ENCODE results near the gene SLF2. TPM values are rescaled to one million over a fixed set of nuclear protein-coding genes. Genes with fewer than 3 reads are reported as not detected.
A peak's percentile ranks its signal among the peaks of the same experiment; 100 is the strongest.
"Not testable (repeated sequence)": the region's sequence is repeated elsewhere in the genome, so short reads cannot be mapped to it uniquely, and the experiment has no call there.

Gene SLF2
- total and polyA plus RNA-seq, 2 donors = 23.8 to 26.3 TPM

DNA sequence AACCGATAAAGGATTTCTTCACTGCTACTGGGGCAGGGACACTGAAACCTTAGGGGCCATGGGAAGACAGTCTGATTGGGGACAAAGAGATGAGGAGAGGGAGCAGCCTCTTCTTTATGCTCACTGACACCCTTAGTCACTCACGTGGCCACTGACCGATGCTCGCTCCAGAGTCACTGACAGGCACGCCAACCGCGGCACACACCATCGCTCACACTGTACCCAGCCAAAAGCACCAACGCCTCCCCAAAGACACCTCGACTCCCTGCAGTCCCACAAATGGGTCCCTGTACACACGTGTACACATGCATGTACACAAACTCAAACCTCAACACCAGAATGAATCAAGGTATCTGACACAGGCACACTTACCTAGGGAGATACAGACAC is 35.3 kb upstream of the SLF2 start:
- no peak for DNase-seq (ENCODE audit: low read depth in 6 of 9, low spot score in 9 of 9)
- H3K4me1 ChIP-seq (ENCODE audit: control insufficient read depth in 2 of 2, insufficient read depth in 2 of 2, low read length in 2 of 2) = peaks cover 41 to 77% of the 10 kb centered on the region in 2 donors
- WGBS = 97% methylated on average over 11 of the region's 11 CpGs
- H3K27me3 ChIP-seq (ENCODE audit: control insufficient read depth in 2 of 2, insufficient read depth in 1 of 2, low read length in 1 of 2) = peaks cover 0 to 5% of the 10 kb centered on the region in 2 donors
- peaks cover 0 to 6% of the 10 kb centered on the region in 2 donors for H3K9me3 ChIP-seq (ENCODE audit: control insufficient read depth in 2 of 2, insufficient read depth in 1 of 2, low read length in 1 of 2)
- no peak overlapping the region for H3K27ac ChIP-seq (ENCODE audit: low read depth in 1 of 2, low read length in 1 of 2)
- H3K36me3 ChIP-seq (ENCODE audit: control insufficient read depth in 2 of 2, insufficient read depth in 2 of 2, low read length in 1 of 2) = no peaks in the 10 kb centered on the region
- H3K4me3 ChIP-seq (ENCODE audit: low read length in 2 of 2) = no peak overlapping the region

DNA sequence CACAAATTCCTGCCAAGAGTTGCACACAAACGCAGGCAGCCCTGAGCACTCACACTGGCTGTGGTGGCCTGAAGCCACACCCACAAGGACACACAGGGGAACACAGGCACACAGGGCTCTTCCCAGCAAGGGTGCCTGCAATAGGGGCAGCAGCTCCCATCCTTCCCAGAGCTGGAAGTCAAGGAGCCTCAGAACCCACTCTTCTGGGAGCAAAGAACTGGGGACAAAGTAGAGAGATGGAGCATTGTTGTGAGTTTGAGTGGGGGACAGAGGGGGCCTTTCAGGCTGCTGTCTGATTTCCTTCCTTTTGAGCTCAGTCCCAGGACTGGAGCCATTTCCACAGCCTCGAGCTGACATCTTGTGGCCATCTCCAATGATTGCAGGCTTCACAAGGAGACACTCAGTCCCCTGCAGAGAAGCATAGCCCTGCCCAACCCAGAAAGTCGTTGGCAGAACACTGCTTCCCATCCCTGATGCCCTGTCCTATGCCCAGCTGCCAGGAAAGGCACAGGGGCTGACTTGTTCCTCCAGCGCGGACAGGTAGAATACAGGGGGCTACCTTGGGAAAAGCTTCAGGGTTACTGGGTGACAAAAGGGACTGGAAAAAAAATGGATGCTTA is 34.4 kb upstream of the SLF2 start:
- DNase-seq (ENCODE audit: low read depth in 6 of 9, low spot score in 9 of 9) = peak; percentile 62 to 92 (median 76)
- WGBS = 12% methylated on average over 5 of the region's 5 CpGs

GRCh38 chr10:100879741-100880360 is 32.9 kb upstream of the SLF2 start:
- DNase-seq (ENCODE audit: low read depth in 6 of 9, low spot score in 9 of 9) = no peak
- no peak overlapping the region for H3K27ac ChIP-seq (ENCODE audit: low read depth in 1 of 2, low read length in 1 of 2)
- 86% methylated on average over 9 of the region's 9 CpGs for WGBS
- no peaks in the 10 kb centered on the region for H3K36me3 ChIP-seq (ENCODE audit: control insufficient read depth in 2 of 2, insufficient read depth in 2 of 2, low read length in 1 of 2)
- H3K4me1 ChIP-seq (ENCODE audit: control insufficient read depth in 2 of 2, insufficient read depth in 2 of 2, low read length in 2 of 2) = peaks cover 42 to 87% of the 10 kb centered on the region in 2 donors
- peaks cover 0 to 6% of the 10 kb centered on the region in 2 donors for H3K9me3 ChIP-seq (ENCODE audit: control insufficient read depth in 2 of 2, insufficient read depth in 1 of 2, low read length in 1 of 2)
- H3K4me3 ChIP-seq (ENCODE audit: low read length in 2 of 2) = no peak overlapping the region
- peaks cover 0 to 3% of the 10 kb centered on the region in 2 donors for H3K27me3 ChIP-seq (ENCODE audit: control insufficient read depth in 2 of 2, insufficient read depth in 1 of 2, low read length in 1 of 2)

More for the DNA sequence above, 34.4 kb upstream of the SLF2 start:
- Histone ChIP-seq H3K9me3 (ENCODE audit: control insufficient read depth in 2 of 2, insufficient read depth in 1 of 2, low read length in 1 of 2) (peaks cover 0 to 6% of the 10 kb centered on the region in 2 donors), H3K27me3 (ENCODE audit: control insufficient read depth in 2 of 2, insufficient read depth in 1 of 2, low read length in 1 of 2) (peaks cover 0 to 4% of the 10 kb centered on the region in 2 donors), H3K4me1 (ENCODE audit: control insufficient read depth in 2 of 2, insufficient read depth in 2 of 2, low read length in 2 of 2) (peaks cover 42 to 87% of the 10 kb centered on the region in 2 donors), H3K27ac (ENCODE audit: low read depth in 1 of 2, low read length in 1 of 2) (peak overlapping the region in 1 of 2 donors; percentile 64), H3K36me3 (ENCODE audit: control insufficient read depth in 2 of 2, insufficient read depth in 2 of 2, low read length in 1 of 2) (no peaks in the 10 kb centered on the region), H3K4me3 (ENCODE audit: low read length in 2 of 2) (no peak overlapping the region)

DNA sequence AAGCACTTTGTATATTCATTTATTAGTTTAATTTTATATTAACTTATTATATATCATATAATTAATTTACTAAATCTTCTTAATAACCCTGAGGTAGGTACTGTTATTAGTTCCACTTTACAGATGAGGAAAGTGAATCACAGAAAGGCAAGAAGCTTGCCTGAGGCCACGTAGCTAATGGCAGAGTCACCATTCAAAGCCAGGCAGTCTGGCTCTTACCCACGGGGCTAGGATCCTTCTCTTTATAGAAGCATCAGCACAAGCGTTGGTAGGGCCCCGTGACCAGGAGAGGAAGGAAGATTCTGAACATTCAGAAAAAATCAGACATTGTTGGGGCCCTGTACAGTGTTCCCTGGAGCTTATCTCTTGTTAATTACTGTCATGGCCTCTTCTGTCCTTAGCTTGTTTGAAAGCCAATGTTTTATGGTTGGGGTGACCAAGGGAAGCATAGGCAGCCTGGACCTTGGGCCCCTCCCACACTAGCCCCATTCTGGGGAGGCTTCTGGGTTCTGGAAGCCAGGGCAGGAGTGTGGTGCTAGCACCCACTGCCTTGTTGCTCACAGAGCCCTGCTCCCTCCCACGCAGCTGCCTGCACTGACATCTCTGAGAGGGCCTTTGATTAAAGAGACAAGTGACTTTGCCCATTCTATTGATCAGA is 31.1 kb upstream of the SLF2 start:
- DNase-seq (ENCODE audit: low read depth in 6 of 9, low spot score in 9 of 9) = no peak
- 87% methylated on average over 5 of the region's 5 CpGs for WGBS
- peaks cover 0 to 3% of the 10 kb centered on the region in 2 donors for H3K27me3 ChIP-seq (ENCODE audit: control insufficient read depth in 2 of 2, insufficient read depth in 1 of 2, low read length in 1 of 2)
- no peak overlapping the region for H3K4me3 ChIP-seq (ENCODE audit: low read length in 2 of 2)
- H3K36me3 ChIP-seq (ENCODE audit: control insufficient read depth in 2 of 2, insufficient read depth in 2 of 2, low read length in 1 of 2) = no peaks in the 10 kb centered on the region
- H3K4me1 ChIP-seq (ENCODE audit: control insufficient read depth in 2 of 2, insufficient read depth in 2 of 2, low read length in 2 of 2) = peaks cover 25 to 80% of the 10 kb centered on the region in 2 donors
- peak overlapping the region; percentile 36 to 97 for H3K27ac ChIP-seq (ENCODE audit: low read depth in 1 of 2, low read length in 1 of 2)
- H3K9me3 ChIP-seq (ENCODE audit: control insufficient read depth in 2 of 2, insufficient read depth in 1 of 2, low read length in 1 of 2) = peaks cover 0 to 6% of the 10 kb centered on the region in 2 donors

DNA sequence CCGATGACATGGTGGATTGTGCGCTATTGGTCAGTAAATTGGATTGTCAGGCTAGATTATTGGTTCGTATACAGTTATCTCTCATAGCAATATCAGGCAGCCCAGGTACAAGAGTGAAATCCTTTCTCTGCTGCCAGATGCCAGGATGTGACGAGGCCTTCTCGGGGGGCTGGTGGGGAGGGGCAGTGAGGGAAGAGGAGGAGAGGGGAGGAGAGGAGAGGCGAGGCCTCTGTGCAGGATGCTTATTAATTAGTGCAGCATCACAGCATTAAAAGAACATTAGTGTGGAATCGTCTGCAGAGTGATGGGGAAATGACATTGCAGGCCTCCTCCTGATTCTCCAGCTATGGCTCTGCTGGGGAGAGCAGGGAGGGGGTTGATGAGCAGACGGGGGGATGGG is 30.5 kb upstream of the SLF2 start:
- DNase-seq (ENCODE audit: low read depth in 6 of 9, low spot score in 9 of 9) = peak in 5 of 9 donors; percentile 53 to 84 (median 60)
- H3K9me3 ChIP-seq (ENCODE audit: control insufficient read depth in 2 of 2, insufficient read depth in 1 of 2, low read length in 1 of 2) = peaks cover 0 to 6% of the 10 kb centered on the region in 2 donors
- peaks cover 19 to 79% of the 10 kb centered on the region in 2 donors for H3K4me1 ChIP-seq (ENCODE audit: control insufficient read depth in 2 of 2, insufficient read depth in 2 of 2, low read length in 2 of 2)
- H3K36me3 ChIP-seq (ENCODE audit: control insufficient read depth in 2 of 2, insufficient read depth in 2 of 2, low read length in 1 of 2) = no peaks in the 10 kb centered on the region
- 76% methylated on average over 8 of the region's 8 CpGs for WGBS
- no peak overlapping the region for H3K4me3 ChIP-seq (ENCODE audit: low read length in 2 of 2)
- peak overlapping the region in 1 of 2 donors; percentile 97 for H3K27ac ChIP-seq (ENCODE audit: low read depth in 1 of 2, low read length in 1 of 2)
- peaks cover 0 to 5% of the 10 kb centered on the region in 2 donors for H3K27me3 ChIP-seq (ENCODE audit: control insufficient read depth in 2 of 2, insufficient read depth in 1 of 2, low read length in 1 of 2)

DNA sequence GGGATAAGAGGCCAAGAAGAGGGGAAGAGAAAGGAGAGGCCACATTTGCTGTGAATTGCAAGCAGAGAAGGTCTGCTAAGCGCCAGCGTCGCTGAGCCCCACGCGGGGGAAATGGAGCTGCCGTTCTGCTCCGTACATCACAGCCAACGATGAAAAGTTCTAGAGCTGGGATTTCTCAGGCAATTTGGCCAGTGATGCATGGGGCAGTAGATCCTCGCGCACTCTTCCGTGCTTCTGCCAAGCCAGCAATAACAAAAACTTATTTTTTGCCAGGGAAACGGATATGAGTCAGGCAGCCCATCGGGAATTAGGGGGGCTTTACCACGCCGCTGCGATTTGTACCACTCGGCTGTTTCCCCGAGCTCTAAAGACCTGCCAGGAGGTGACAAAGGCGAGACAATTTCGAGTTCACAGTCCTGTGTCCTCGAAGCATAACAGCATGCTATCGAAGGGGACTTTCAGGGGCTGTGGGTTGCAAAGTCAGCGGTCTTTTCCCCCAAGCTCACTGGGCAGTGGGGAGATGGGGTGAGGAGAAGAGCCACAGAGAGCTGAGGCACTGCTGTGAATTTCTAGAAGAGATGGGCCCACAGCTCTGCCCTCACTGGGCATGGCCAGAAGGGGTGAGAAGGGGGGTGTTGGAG is 30.0 kb upstream of the SLF2 start:
- 92% methylated on average over 23 of the region's 23 CpGs for WGBS
- no peak overlapping the region for H3K4me3 ChIP-seq (ENCODE audit: low read length in 2 of 2)

GRCh38 chr10:100883312-100883821 is 29.4 kb upstream of the SLF2 start:
- H3K9me3 ChIP-seq (ENCODE audit: control insufficient read depth in 2 of 2, insufficient read depth in 1 of 2, low read length in 1 of 2) = peaks cover 0 to 3% of the 10 kb centered on the region in 2 donors
- no peak overlapping the region for H3K4me3 ChIP-seq (ENCODE audit: low read length in 2 of 2)
- H3K36me3 ChIP-seq (ENCODE audit: control insufficient read depth in 2 of 2, insufficient read depth in 2 of 2, low read length in 1 of 2) = no peaks in the 10 kb centered on the region
- peak overlapping the region in 1 of 2 donors; percentile 97 for H3K27ac ChIP-seq (ENCODE audit: low read depth in 1 of 2, low read length in 1 of 2)
- 74% methylated on average over 14 of the region's 14 CpGs for WGBS
- peaks cover 0 to 11% of the 10 kb centered on the region in 2 donors for H3K27me3 ChIP-seq (ENCODE audit: control insufficient read depth in 2 of 2, insufficient read depth in 1 of 2, low read length in 1 of 2)
- peaks cover 8 to 68% of the 10 kb centered on the region in 2 donors for H3K4me1 ChIP-seq (ENCODE audit: control insufficient read depth in 2 of 2, insufficient read depth in 2 of 2, low read length in 2 of 2)
- peak in 2 of 9 donors; percentile 35 to 73 for DNase-seq (ENCODE audit: low read depth in 6 of 9, low spot score in 9 of 9)

More for the DNA sequence above, 30.0 kb upstream of the SLF2 start:
- Histone ChIP-seq H3K27me3 (ENCODE audit: control insufficient read depth in 2 of 2, insufficient read depth in 1 of 2, low read length in 1 of 2) (peaks cover 0 to 8% of the 10 kb centered on the region in 2 donors), H3K36me3 (ENCODE audit: control insufficient read depth in 2 of 2, insufficient read depth in 2 of 2, low read length in 1 of 2) (no peaks in the 10 kb centered on the region), H3K9me3 (ENCODE audit: control insufficient read depth in 2 of 2, insufficient read depth in 1 of 2, low read length in 1 of 2) (peaks cover 0 to 6% of the 10 kb centered on the region in 2 donors), H3K4me1 (ENCODE audit: control insufficient read depth in 2 of 2, insufficient read depth in 2 of 2, low read length in 2 of 2) (peaks cover 14 to 74% of the 10 kb centered on the region in 2 donors), H3K27ac (ENCODE audit: low read depth in 1 of 2, low read length in 1 of 2) (peak overlapping the region in 1 of 2 donors; percentile 97)
- DNase-seq (ENCODE audit: low read depth in 6 of 9, low spot score in 9 of 9) = peak in 1 of 9 donors; percentile 23

DNA sequence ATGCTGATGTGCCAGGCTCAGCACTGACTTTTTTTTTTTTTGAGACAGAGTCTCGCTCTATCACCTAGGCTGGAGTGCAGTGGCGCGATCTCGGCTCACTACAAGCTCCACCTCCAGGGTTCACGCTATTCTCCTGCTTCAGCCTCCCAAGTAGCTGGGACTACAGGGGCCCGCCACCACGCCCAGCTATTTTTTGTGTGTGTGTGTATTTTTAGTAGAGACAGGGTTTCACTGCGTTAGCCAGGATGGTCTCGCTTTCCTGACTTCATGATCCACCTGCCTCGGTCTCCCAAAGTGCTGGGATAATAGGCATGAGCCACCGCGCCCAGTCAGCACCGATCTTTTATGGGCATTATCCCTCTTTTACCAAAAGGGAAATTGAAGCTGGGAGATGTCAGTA is 27.2 kb upstream of the SLF2 start:
- peaks cover 0 to 21% of the 10 kb centered on the region in 2 donors for H3K27me3 ChIP-seq (ENCODE audit: control insufficient read depth in 2 of 2, insufficient read depth in 1 of 2, low read length in 1 of 2)
- H3K36me3 ChIP-seq (ENCODE audit: control insufficient read depth in 2 of 2, insufficient read depth in 2 of 2, low read length in 1 of 2); DNase-seq (ENCODE audit: low read depth in 6 of 9, low spot score in 9 of 9); H3K9me3 ChIP-seq (ENCODE audit: control insufficient read depth in 2 of 2, insufficient read depth in 1 of 2, low read length in 1 of 2); H3K27ac ChIP-seq (ENCODE audit: low read depth in 1 of 2, low read length in 1 of 2); H3K4me3 ChIP-seq (ENCODE audit: low read length in 2 of 2): not testable (repeated sequence)
- H3K4me1 ChIP-seq (ENCODE audit: control insufficient read depth in 2 of 2, insufficient read depth in 2 of 2, low read length in 2 of 2) = peaks cover 8 to 56% of the 10 kb centered on the region in 2 donors
- 97% methylated on average over 13 of the region's 13 CpGs for WGBS
